Gastroesophageal sphincter (tissue), 3 donors: ENCODE data around the gene CLK3.

ENCODE experiments used
- EP300 ChIP-seq: sonication (generic); formaldehyde crosslinking; IDR thresholded peaks from one replicate; pipeline ENCODE4 v1.6.1; 2017; ENCODE audit warnings: antibody characterized with exemption, mild to moderate bottlenecking
- POLR2A ChIP-seq, 2 donors: fragments of 450-650 bp; IDR thresholded peaks; one replicate each; pipeline ENCODE4 v1.6.1; 2017; ENCODE audit warnings: antibody characterized with exemption in 2 of 2, mild to moderate bottlenecking in 2 of 2, moderate library complexity in 1 of 2
- POLR2AphosphoS5 ChIP-seq: sonication (generic); formaldehyde crosslinking; IDR thresholded peaks from one replicate; pipeline ENCODE4 v1.6.1; 2017; ENCODE audit warnings: antibody characterized with exemption
- TF ChIP-seq, protein P1 (sequence below), 4 experiments: fragments of 200-600 bp in 2 of 4; fragments of 450-650 bp in 2 of 4; sonication (generic) in 1 of 4; IDR thresholded peaks; one replicate each; pipeline ENCODE4 v1.5.1; 2017 to 2019; ENCODE audit warnings: antibody characterized with exemption in 4 of 4, mild to moderate bottlenecking in 2 of 4, moderate library complexity in 2 of 4

DNA sequence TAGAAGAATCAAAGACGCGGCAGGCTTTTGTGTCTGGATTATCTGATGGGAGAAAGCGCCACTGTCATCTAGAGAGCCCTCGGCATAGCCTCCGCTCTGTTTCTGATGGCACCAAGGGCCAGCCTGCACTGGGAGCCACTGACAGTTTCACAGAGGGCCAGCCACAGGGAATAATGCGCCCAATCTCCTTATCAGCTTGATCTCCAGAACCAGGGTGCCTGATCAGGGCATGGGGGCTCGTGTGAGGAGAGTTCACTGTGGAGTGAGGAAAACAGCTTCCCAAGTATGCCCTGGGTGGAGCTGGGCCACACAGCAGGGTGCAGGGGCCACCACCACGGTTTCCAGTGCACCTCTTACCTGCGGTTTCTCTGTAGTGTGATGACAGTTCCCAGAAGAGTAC, 29.8 kb upstream of the CLK3 start:
- TF ChIP-seq, protein P1, sequence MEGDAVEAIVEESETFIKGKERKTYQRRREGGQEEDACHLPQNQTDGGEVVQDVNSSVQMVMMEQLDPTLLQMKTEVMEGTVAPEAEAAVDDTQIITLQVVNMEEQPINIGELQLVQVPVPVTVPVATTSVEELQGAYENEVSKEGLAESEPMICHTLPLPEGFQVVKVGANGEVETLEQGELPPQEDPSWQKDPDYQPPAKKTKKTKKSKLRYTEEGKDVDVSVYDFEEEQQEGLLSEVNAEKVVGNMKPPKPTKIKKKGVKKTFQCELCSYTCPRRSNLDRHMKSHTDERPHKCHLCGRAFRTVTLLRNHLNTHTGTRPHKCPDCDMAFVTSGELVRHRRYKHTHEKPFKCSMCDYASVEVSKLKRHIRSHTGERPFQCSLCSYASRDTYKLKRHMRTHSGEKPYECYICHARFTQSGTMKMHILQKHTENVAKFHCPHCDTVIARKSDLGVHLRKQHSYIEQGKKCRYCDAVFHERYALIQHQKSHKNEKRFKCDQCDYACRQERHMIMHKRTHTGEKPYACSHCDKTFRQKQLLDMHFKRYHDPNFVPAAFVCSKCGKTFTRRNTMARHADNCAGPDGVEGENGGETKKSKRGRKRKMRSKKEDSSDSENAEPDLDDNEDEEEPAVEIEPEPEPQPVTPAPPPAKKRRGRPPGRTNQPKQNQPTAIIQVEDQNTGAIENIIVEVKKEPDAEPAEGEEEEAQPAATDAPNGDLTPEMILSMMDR (IDR thresholded peaks at IDR 0.05) = no peak
- TF ChIP-seq EP300 (no peak), POLR2A (IDR thresholded peaks at IDR 0.05) (no peak), POLR2AphosphoS5 (no peak)
